ENCODE measurements around the gene CLDN16. TPM values are rescaled to one million over a fixed set of nuclear protein-coding genes. Genes with fewer than 3 reads are reported as not detected.

The CLDN16 gene
- total RNA-seq, 1 donor from 2014 or later: not detected

DNA sequence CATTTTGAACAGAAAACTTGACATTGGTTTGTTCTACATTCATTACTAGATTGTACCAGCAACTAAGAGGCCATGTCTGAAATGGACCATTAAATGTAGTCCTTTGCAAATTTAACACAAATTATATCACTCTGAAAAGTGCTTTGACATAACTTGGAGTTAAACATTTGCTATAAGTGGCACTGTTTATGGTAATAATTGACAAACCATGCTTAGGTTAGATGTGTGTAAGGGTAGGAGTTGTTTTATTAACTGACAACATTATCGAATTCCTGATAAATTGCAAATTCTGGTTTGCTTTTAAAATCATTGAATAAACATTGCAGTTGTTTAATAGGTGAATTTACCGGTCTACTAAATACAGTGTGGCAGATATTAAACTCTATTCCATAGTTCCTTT lies 67.9 kb downstream of the CLDN16 start:
- Mint-ChIP-seq H3K27ac (no peak overlapping the region), H3K9me3 (no peaks in the 10 kb centered on the region), H3K4me3 (ENCODE audit: low read depth) (no peak overlapping the region), H3K4me1 (ENCODE audit: low read depth) (peaks cover 3% of the 10 kb centered on the region), H3K27me3 (ENCODE audit: low read depth) (peaks cover 32% of the 10 kb centered on the region), H3K36me3 (ENCODE audit: low read depth) (no peaks in the 10 kb centered on the region)
- no peak for DNase-seq (ENCODE audit: low spot score)
- intact Hi-C loops (cut with micrococcal nuclease): no loop called here

DNA sequence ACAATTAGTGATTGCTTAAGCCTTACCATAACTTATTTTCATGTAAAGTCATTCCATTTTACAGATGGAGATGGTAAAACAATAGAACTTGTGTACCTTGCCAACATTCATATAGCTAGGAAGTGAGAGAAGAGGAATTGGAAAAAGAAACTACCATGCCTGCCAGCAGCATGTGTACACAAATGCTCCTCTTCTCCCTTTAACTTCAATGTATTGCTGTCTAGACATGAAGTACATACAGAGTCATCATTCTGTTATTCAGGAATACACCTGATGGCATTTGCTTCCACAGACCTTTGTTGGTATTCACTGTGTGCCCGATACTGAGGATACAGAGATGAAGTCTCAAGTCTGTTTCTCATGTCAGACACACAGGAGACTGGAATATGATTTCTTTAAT lies 68.8 kb downstream of the CLDN16 start:
- peaks cover 3% of the 10 kb centered on the region for H3K4me1 Mint-ChIP-seq (ENCODE audit: low read depth)
- H3K27ac Mint-ChIP-seq: no peak overlapping the region
- intact Hi-C loops (cut with micrococcal nuclease): no loop called here
- H3K9me3 Mint-ChIP-seq: no peaks in the 10 kb centered on the region
- no peak overlapping the region for H3K4me3 Mint-ChIP-seq (ENCODE audit: low read depth)
- H3K27me3 Mint-ChIP-seq (ENCODE audit: low read depth): peaks cover 31% of the 10 kb centered on the region
- no peaks in the 10 kb centered on the region for H3K36me3 Mint-ChIP-seq (ENCODE audit: low read depth)
- DNase-seq (ENCODE audit: low spot score): no peak

DNA sequence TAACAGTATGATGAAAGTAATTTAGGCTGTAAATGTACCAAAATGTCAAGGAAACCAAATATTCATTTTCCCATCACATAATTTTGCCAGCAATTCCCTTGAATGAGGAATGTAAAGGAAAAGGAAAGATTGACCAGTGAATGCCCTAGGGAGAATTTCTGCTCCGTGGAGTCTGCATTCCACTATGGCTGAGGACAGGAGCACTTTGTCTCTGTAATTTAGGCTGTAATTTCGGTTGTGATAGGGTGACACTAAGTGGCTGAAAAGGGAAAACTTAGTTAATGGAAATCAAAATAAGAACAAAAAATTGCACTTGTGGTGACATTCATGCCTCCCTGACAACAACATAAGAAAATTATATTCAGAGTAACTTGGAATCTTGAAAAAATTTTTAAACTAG lies 70.1 kb downstream of the CLDN16 start:
- Mint-ChIP-seq H3K9me3 (no peaks in the 10 kb centered on the region), H3K4me1 (ENCODE audit: low read depth) (peaks cover 3% of the 10 kb centered on the region), H3K27ac (no peak overlapping the region), H3K36me3 (ENCODE audit: low read depth) (no peaks in the 10 kb centered on the region), H3K4me3 (ENCODE audit: low read depth) (no peak overlapping the region), H3K27me3 (ENCODE audit: low read depth) (peaks cover 39% of the 10 kb centered on the region)
- no peak for DNase-seq (ENCODE audit: low spot score)
- intact Hi-C loops (cut with micrococcal nuclease): no loop called here

Other genes starting within 250 kb of the CLDN16 start
- 5.7 and 6.0 TPM in 2 replicates for gene CLDN1, start 65.7 kb upstream of the CLDN16 start, total RNA-seq
- not detected in 2 replicates for gene TMEM207, start 61.7 kb downstream of the CLDN16 start, total RNA-seq
- gene IL1RAP, start 125.9 kb downstream of the CLDN16 start, total RNA-seq: 34.5 and 38.6 TPM in 2 replicates